Peyer's patch (tissue), 4 donors: ENCODE results near the gene NNT.

Experiments
- POLR2A ChIP-seq, 2 donors: fragments of 450-650 bp; IDR thresholded peaks; one replicate each; pipeline ENCODE4 v1.5.1; 2017; ENCODE audit warnings: antibody characterized with exemption in 2 of 2, mild to moderate bottlenecking in 2 of 2, moderate library complexity in 2 of 2
- TF ChIP-seq, protein P1 (sequence below), 6 experiments: fragments of 450-650 bp in 4 of 6; fragments of 200-600 bp in 2 of 6; sonication (generic) in 1 of 6; IDR thresholded peaks; one replicate each; pipeline ENCODE4 v1.5.1; 2017 to 2019; ENCODE audit warnings: antibody characterized with exemption in 6 of 6, mild to moderate bottlenecking in 3 of 6, moderate library complexity in 1 of 6

DNA sequence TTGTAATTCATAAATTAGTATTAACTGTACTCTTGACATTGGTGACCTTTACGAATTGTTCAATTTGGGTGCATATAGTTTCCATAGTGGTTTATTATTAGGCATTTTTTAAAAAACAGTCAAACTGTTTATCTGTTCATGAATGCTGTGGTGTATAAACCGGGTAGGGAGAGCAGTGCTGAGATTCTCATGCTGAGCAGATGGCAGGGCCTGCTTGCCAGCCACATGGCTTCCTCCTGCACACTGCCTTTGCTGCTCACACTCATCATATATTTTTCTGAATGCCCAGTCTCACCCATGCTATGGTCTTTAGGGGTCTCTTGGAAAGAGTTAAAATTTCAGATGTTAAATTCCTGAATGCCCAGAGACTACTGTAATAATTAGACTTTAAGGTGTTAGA is 40.8 kb downstream of the NNT start:
- TF ChIP-seq, protein P1, sequence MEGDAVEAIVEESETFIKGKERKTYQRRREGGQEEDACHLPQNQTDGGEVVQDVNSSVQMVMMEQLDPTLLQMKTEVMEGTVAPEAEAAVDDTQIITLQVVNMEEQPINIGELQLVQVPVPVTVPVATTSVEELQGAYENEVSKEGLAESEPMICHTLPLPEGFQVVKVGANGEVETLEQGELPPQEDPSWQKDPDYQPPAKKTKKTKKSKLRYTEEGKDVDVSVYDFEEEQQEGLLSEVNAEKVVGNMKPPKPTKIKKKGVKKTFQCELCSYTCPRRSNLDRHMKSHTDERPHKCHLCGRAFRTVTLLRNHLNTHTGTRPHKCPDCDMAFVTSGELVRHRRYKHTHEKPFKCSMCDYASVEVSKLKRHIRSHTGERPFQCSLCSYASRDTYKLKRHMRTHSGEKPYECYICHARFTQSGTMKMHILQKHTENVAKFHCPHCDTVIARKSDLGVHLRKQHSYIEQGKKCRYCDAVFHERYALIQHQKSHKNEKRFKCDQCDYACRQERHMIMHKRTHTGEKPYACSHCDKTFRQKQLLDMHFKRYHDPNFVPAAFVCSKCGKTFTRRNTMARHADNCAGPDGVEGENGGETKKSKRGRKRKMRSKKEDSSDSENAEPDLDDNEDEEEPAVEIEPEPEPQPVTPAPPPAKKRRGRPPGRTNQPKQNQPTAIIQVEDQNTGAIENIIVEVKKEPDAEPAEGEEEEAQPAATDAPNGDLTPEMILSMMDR (IDR thresholded peaks at IDR 0.05), result no peak
- no peak for TF ChIP-seq POLR2A (IDR thresholded peaks at IDR 0.05)
